GM23338 (cell line): Measurements from ENCODE around the gene RGL3. TPM values are rescaled to one million over a fixed set of nuclear protein-coding genes. Genes with fewer than 3 reads are reported as not detected.

ENCODE experiments used
- ATAC-seq: fragments of 200-7000 bp; cut with Tn5 transposase; 3 replicates; pipeline ENCODE4 v1.9.1; 2020
- DNase-seq: peaks from one replicate; pipeline ENCODE4 v3.0.0-alpha.2; 2015; ENCODE audit warnings: low spot score
- H2AFZ ChIP-seq: fragments of 200-600 bp; sonication (generic); 2 replicates; pipeline ENCODE4 v1.8.0; 2016; ENCODE audit warnings: antibody characterized with exemption, mild to moderate bottlenecking, moderate library complexity
- H3F3A ChIP-seq: fragments of 200-600 bp; sonication (generic); replicated peaks from 2 replicates; pipeline ENCODE4 v1.8.0; 2017; ENCODE audit warnings: antibody characterized with exemption, mixed run types, low read depth
- H3K27ac ChIP-seq: fragments of 200-600 bp; sonication (generic); 2 replicates; pipeline ENCODE4 v1.6.1; 2016; ENCODE audit warnings: low read depth
- H3K27me3 ChIP-seq: fragments of 200-600 bp; sonication (generic); 2 replicates; pipeline ENCODE4 v1.8.0; 2016; ENCODE audit warnings: mild to moderate bottlenecking, mixed run types, moderate library complexity; ENCODE audit not compliant: insufficient read depth
- H3K36me3 ChIP-seq: fragments of 200-600 bp; sonication (generic); 2 replicates; pipeline ENCODE4 v1.8.0; 2016; ENCODE audit warnings: mild to moderate bottlenecking; ENCODE audit not compliant: insufficient read depth
- H3K4me1 ChIP-seq: fragments of 200-600 bp; sonication (generic); 2 replicates; pipeline ENCODE4 v1.8.0; 2016; ENCODE audit warnings: mild to moderate bottlenecking, moderate library complexity; ENCODE audit not compliant: insufficient read depth
- H3K4me2 ChIP-seq: fragments of 200-600 bp; sonication (generic); 2 replicates; pipeline ENCODE4 v1.7.1; 2017; ENCODE audit warnings: mixed run types
- H3K4me3 ChIP-seq: fragments of 200-600 bp; sonication (generic); 2 replicates; pipeline ENCODE4 v1.6.1; 2016; ENCODE audit warnings: mixed run types
- H3K79me2 ChIP-seq: fragments of 200-600 bp; sonication (generic); replicated peaks from 2 replicates; pipeline ENCODE4 v1.8.0; 2017; ENCODE audit warnings: mild to moderate bottlenecking; ENCODE audit not compliant: insufficient read depth
- H3K9me2 ChIP-seq: fragments of 200-600 bp; sonication (generic); 2 replicates; pipeline ENCODE4 v1.8.0; 2017; ENCODE audit not compliant: insufficient read depth
- H4K20me1 ChIP-seq: fragments of 200-600 bp; sonication (generic); replicated peaks from 2 replicates; pipeline ENCODE4 v1.8.0; 2017; ENCODE audit warnings: mild to moderate bottlenecking; ENCODE audit not compliant: insufficient read depth
- H3K27ac Mint-ChIP-seq: 2 replicates; pipeline ENCODE4 v1.8.0; 2020; ENCODE audit warnings: inconsistent platforms, mild to moderate bottlenecking, moderate library complexity, mixed read lengths
- H3K27me3 Mint-ChIP-seq: 3 replicates; pipeline ENCODE4 v1.8.0; 2022; ENCODE audit warnings: low read depth, mild to moderate bottlenecking, moderate library complexity, mixed read lengths, inconsistent platforms; ENCODE audit not compliant: insufficient read depth, poor library complexity
- H3K36me3 Mint-ChIP-seq: 3 replicates; pipeline ENCODE4 v1.8.0; 2021; ENCODE audit warnings: low read depth, mild to moderate bottlenecking, inconsistent platforms, moderate library complexity, mixed read lengths
- H3K4me1 Mint-ChIP-seq: 3 replicates; pipeline ENCODE4 v1.8.0; 2020; ENCODE audit warnings: mild to moderate bottlenecking, inconsistent platforms, mixed read lengths
- H3K4me3 Mint-ChIP-seq: 3 replicates; pipeline ENCODE4 v1.8.0; 2021; ENCODE audit warnings: moderate library complexity, mild to moderate bottlenecking, inconsistent platforms, mixed read lengths
- H3K9me3 Mint-ChIP-seq: 3 replicates; pipeline ENCODE4 v1.8.0; 2020; ENCODE audit warnings: moderate library complexity, mild to moderate bottlenecking, inconsistent platforms, mixed read lengths
- CTCF ChIP-seq, 2 experiments: fragments of 200-600 bp in 1 of 2; sonication (generic) in 1 of 2; conservative IDR thresholded peaks; 2 replicates each; pipeline versions ENCODE4 v1.5.1 to v1.6.1; 2016 to 2017; ENCODE audit warnings: antibody characterized with exemption in 2 of 2, low read depth in 2 of 2, mild to moderate bottlenecking in 2 of 2, moderate library complexity in 1 of 2
- ETS1 ChIP-seq: IDR thresholded peaks from 2 replicates; pipeline ENCODE4 v1.6.1; 2016; ENCODE audit warnings: antibody characterized with exemption
- EZH2phosphoT487 ChIP-seq: fragments of 200-600 bp; sonication (generic); IDR thresholded peaks from one replicate; pipeline ENCODE4 v1.8.1; 2018; ENCODE audit warnings: antibody characterized with exemption; ENCODE audit not compliant: unreplicated experiment
- JUNB ChIP-seq: IDR thresholded peaks from one replicate; pipeline ENCODE4 v1.6.1; 2016; ENCODE audit warnings: antibody characterized with exemption; ENCODE audit not compliant: unreplicated experiment
- NANOG ChIP-seq: IDR thresholded peaks from 2 replicates; pipeline ENCODE4 v1.6.1; 2016; ENCODE audit warnings: antibody characterized with exemption, borderline replicate concordance
- STAT1 ChIP-seq: IDR thresholded peaks from one replicate; pipeline ENCODE4 v1.6.1; 2016; ENCODE audit warnings: antibody characterized with exemption; ENCODE audit not compliant: unreplicated experiment
- ZNF114 ChIP-seq: fragments of 250-450 bp; sonication (Bioruptor Pico); IDR thresholded peaks from 2 replicates; pipeline ENCODE4 v1.5.0; 2020; ENCODE audit warnings: mild to moderate bottlenecking, moderate library complexity
- ZNF331 ChIP-seq: fragments of 250-450 bp; sonication (Bioruptor Pico); IDR thresholded peaks from 2 replicates; pipeline ENCODE4 v1.5.0; 2020; ENCODE audit warnings: low read depth, mild to moderate bottlenecking, moderate library complexity
- ZNF462 ChIP-seq: fragments of 250-450 bp; sonication (Bioruptor Pico); IDR thresholded peaks from 2 replicates; pipeline ENCODE4 v1.5.0; 2020; ENCODE audit warnings: mild to moderate bottlenecking, moderate library complexity
- polyA plus RNA-seq: library from polyadenylated mRNA; unstranded; fragments of >200 nt; fragmentation: Nextera tagmentation; extraction: Ambion mirVana; gene quantifications from 2 replicates; pipeline ENCODE4 v1.2.1, GENCODE V29; 2016
- total RNA-seq: library from RNA; depleted of rRNA; stranded (reverse); fragments of >200 nt; shearing (Covaris generic); gene quantifications from 2 replicates; pipeline ENCODE4 v1.2.3, GENCODE V29; 2014

The RGL3 gene
- total and polyA plus RNA-seq, 2 experiments from 2014 or later, result 48.8 to 49.4 TPM

- Mint-ChIP-seq H3K4me3 (no peak overlapping the region), H3K27ac (no peak overlapping the region), H3K27me3 (peaks cover 13% of the 10 kb centered on the region), H3K36me3 (peaks cover 11% of the 10 kb centered on the region; the same call in 2 of the 3 replicates), H3K9me3 (peaks cover 2% of the 10 kb centered on the region; the same call in 1 of the 3 replicates), H3K4me1 (peaks cover 26% of the 10 kb centered on the region)
- Histone ChIP-seq H4K20me1 (no peaks in the 10 kb centered on the region), H3K27ac (no peak overlapping the region), H3K36me3 (no peaks in the 10 kb centered on the region), H3K27me3 (no peaks in the 10 kb centered on the region), H3K9me2 (no peaks in the 10 kb centered on the region), H3K4me3 (no peak overlapping the region), H3F3A (peaks cover 22% of the 10 kb centered on the region), H3K79me2 (peaks cover 10% of the 10 kb centered on the region; the same call in 1 of the 2 replicates), H3K4me2 (no peak overlapping the region), H2AFZ (no peak overlapping the region), H3K4me1 (peaks cover 14% of the 10 kb centered on the region)
- DNase-seq, result no peak
- ATAC-seq, result no peak
- TF ChIP-seq ETS1 (no peak), NANOG (no peak), JUNB (no peak), CTCF (conservative IDR thresholded peaks at IDR 0.05; ENCODE audit: low read depth in 2 of 2) (no peak), STAT1 (no peak), EZH2phosphoT487 (no peak), ZNF462 (CRISPR knock-in tag) (no peak), ZNF114 (CRISPR knock-in tag) (no peak), ZNF331 (CRISPR knock-in tag) (no peak)
These were observed 41.4 kb downstream of the RGL3 start for GRCh38 chr19:11377756-11378155.
